ENCODE measurements around the gene CPAMD8. TPM values are rescaled to one million over a fixed set of nuclear protein-coding genes. Genes with fewer than 3 reads are reported as not detected.
"Not testable (repeated sequence)": the region's sequence is repeated elsewhere in the genome, so short reads cannot be mapped to it uniquely, and the experiment has no call there.

Gene CPAMD8
- total RNA-seq, 1 donor from 2014 or later: 82.5 TPM

DNA sequence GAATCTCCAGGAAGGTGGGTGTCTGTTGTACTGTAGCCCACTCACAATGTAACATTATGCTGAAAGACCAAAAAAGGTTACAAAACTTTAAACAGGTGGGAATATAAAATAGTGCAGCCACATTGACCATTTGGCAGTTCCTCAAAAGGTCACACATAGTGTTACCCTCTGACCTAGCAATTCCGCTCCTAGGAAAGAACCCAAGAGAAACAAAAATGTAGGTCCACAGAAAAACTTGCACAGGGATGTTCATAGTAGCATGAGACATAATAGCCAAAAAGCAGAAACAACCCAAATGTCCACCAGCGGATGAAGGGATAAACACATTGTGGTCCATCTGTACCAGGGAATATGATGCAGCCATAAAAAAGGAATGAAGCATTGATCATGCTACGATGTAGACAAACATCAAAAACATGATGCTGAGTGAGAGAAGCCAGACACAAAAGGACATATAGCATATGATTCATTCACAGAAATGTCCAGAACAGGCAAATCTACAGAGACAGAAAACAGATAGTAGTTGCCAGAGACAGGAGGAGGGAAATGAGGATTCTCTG is 27.9 kb downstream of the CPAMD8 start:
- intact Hi-C loops (cut with DNase I): no loop called here
- TF ChIP-seq, protein P1, sequence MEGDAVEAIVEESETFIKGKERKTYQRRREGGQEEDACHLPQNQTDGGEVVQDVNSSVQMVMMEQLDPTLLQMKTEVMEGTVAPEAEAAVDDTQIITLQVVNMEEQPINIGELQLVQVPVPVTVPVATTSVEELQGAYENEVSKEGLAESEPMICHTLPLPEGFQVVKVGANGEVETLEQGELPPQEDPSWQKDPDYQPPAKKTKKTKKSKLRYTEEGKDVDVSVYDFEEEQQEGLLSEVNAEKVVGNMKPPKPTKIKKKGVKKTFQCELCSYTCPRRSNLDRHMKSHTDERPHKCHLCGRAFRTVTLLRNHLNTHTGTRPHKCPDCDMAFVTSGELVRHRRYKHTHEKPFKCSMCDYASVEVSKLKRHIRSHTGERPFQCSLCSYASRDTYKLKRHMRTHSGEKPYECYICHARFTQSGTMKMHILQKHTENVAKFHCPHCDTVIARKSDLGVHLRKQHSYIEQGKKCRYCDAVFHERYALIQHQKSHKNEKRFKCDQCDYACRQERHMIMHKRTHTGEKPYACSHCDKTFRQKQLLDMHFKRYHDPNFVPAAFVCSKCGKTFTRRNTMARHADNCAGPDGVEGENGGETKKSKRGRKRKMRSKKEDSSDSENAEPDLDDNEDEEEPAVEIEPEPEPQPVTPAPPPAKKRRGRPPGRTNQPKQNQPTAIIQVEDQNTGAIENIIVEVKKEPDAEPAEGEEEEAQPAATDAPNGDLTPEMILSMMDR (IDR thresholded peaks at IDR 0.05): no peak
- H3K27me3 ChIP-seq: no peaks in the 10 kb centered on the region
- no peaks in the 10 kb centered on the region for H3K36me3 ChIP-seq
- H3K9me3 ChIP-seq: peaks cover 0 to 3% of the 10 kb centered on the region in 2 donors
- no peak overlapping the region for H3K27ac ChIP-seq
- no peak overlapping the region for H3K4me3 ChIP-seq
- H3K4me1 ChIP-seq: no peaks in the 10 kb centered on the region
- DNase-seq (ENCODE audit: low spot score in 2 of 2): no peak

DNA sequence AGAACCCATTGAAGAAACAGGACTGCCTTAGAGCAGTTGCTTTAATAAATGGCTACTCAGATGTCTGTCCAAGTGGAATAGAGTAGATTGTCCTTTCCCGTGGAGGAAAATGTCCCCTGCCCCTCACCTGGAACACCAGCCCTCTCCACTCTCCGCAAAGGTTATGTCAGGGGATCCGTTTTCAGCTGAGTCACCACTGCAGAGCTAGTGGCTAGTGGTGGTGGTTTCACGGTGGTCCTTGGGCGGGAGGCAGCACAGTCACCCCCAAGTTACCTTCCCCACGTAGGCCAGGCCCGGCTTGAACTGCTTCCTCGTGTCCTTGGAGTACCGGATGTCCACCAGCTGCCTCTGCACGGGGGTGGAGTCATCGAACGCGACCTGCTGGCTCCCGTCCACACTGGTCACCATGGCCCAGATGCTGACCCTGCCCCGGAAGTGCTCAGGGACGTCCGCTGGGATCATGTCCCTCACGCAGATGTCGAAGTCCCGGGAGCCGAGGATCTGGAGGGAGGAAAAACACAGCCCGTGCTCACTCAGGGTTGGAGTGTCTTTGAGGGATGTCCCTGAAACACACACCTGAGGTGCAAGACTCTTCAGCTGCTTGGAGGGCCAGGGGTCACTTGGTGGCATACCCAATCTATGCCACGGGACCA is 29.6 kb downstream of the CPAMD8 start:
- H3K36me3 ChIP-seq; DNase-seq (ENCODE audit: low spot score in 2 of 2); H3K27me3 ChIP-seq; H3K4me1 ChIP-seq; H3K4me3 ChIP-seq; H3K27ac ChIP-seq; intact Hi-C loops (cut with DNase I); H3K9me3 ChIP-seq: not testable (repeated sequence)

DNA sequence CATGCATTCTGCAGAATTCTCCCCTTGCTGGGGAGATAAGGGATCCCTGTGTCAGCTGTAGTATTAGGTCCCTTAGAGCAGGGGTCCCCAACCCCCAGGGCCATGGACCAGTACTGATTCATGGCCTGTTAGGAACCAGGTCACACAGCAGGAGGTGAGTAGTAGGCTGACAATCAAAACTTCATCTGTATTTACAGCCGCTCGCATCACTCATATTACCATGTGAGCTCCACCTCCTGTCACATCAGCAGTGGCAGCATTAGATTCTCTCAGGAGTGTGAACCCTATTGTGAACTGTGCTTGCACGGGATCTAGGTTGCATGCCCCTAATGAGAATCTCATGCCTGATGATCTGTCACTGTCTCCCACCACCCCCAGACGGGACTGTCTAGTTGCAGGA is 37.9 kb downstream of the CPAMD8 start:
- no peak for DNase-seq (ENCODE audit: low spot score in 2 of 2)
- H3K9me3 ChIP-seq: no peaks in the 10 kb centered on the region
- H3K4me1 ChIP-seq: no peaks in the 10 kb centered on the region
- H3K27ac ChIP-seq: no peak overlapping the region
- no peak overlapping the region for H3K4me3 ChIP-seq
- H3K27me3 ChIP-seq: no peaks in the 10 kb centered on the region
- TF ChIP-seq, protein P1 (IDR thresholded peaks at IDR 0.05): no peak
- intact Hi-C loops (cut with DNase I): no loop called here
- H3K36me3 ChIP-seq: no peaks in the 10 kb centered on the region

DNA sequence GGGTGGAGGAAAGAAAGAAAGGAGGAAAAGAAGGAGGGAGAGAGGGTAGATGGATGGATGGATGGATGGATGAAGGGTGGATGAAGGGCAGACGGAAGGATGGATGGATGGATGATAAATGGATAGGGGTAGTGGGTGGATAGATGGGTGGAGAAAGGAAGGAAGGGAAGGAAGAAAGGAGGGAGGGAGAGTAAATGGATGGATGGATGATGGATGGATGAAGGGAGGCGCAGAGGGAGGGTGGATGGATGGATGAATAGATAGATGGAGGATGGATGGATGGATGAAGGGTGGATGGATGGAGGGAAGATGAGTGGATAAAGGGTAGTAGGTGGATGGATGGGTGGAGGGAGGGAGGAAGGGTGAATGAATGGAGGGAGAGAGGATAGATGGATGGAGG is 41.2 kb downstream of the CPAMD8 start:
- H3K4me3 ChIP-seq: no peak overlapping the region
- no peak for DNase-seq (ENCODE audit: low spot score in 2 of 2)
- H3K9me3 ChIP-seq: no peaks in the 10 kb centered on the region
- no peaks in the 10 kb centered on the region for H3K4me1 ChIP-seq
- TF ChIP-seq, protein P1 (IDR thresholded peaks at IDR 0.05): no peak
- H3K27ac ChIP-seq: no peak overlapping the region
- H3K27me3 ChIP-seq: no peaks in the 10 kb centered on the region
- intact Hi-C loops (cut with DNase I): no loop called here
- H3K36me3 ChIP-seq: no peaks in the 10 kb centered on the region

DNA sequence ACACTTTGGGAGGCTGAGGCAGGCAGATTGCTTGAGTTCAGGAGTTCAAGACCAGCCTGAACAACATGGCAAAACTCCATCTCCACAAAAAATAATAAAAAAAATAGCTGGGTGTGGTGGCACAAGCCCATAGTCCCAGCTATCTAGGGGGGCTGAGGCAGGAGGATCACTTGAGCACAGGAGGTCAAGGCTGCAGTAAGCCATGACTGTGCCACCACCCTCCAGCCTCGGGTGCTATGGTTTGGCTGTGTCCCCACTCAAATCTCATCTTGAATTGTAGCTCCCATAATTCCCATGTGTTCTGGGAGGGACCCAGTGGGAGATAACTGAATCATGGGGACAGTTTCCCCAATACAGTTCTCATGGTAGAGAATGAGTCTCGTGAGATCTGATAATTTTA is 44.0 kb downstream of the CPAMD8 start:
- H3K36me3 ChIP-seq; H3K27ac ChIP-seq; intact Hi-C loops (cut with DNase I); H3K27me3 ChIP-seq; H3K9me3 ChIP-seq; H3K4me1 ChIP-seq; DNase-seq (ENCODE audit: low spot score in 2 of 2); H3K4me3 ChIP-seq: not testable (repeated sequence)

DNA sequence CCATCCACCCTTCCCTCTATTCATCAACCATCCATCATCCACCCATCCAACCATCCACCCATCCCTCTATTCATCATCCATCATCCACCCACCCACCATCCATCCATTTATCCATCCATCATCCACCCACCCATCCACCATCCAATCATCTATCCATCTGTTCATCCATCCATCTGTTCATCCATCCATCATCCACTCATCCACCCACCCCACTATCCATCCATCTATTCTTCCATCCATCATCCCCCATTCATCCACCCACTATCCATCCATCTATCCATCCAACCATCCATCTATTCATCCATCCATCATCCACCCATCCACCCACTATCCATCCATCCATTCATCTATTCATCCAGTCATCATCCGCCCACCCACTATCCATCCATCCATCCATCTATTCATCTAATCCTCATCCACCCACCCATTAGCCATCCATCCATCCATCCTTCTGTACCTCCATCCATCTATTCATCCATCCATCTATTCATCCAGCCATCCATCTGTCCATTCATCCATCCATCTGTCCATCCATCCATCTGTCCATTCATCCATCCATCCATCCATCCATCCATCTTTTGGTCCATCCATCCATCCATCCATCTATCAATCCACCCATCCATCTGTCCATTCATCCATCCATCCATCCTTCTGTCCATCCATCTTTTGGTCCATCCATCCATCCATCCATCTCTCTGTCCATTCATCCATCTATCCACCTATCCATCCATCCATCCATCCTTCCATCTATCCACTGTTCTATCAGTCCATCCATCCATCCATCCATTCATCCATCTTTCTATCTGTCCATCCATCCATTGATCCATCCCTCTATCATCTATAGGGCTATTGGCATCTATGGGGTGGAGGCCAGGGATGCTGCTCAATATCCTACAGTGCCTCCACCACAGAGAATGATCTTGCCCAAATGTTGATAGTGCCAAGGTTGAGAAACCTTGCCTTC is 47.5 kb downstream of the CPAMD8 start:
- H3K27ac ChIP-seq: no peak overlapping the region
- H3K4me1 ChIP-seq: no peaks in the 10 kb centered on the region
- DNase-seq (ENCODE audit: low spot score in 2 of 2): no peak
- no peaks in the 10 kb centered on the region for H3K36me3 ChIP-seq
- TF ChIP-seq, protein P1 (IDR thresholded peaks at IDR 0.05): no peak
- no peaks in the 10 kb centered on the region for H3K9me3 ChIP-seq
- intact Hi-C loops (cut with DNase I): no loop called here
- H3K4me3 ChIP-seq: no peak overlapping the region
- H3K27me3 ChIP-seq: no peaks in the 10 kb centered on the region
